PFSK-1 (cell line): ENCODE data around the gene HSPA14.

ENCODE experiments used
- FOXP2 ChIP-seq: optimal IDR thresholded peaks from 2 replicates; pipeline ENCODE3; 2011; ENCODE audit warnings: borderline replicate concordance, control low read depth, inconsistent platforms; ENCODE audit not compliant: insufficient read depth; ENCODE audit errors: extremely low read length, extremely low read depth
- POLR2AphosphoS5 ChIP-seq: IDR thresholded peaks from 2 replicates; pipeline ENCODE4 v1.6.1; 2012; ENCODE audit warnings: low read depth, mild to moderate bottlenecking, control low read depth, low read length, moderate library complexity
- REST ChIP-seq, 2 experiments: IDR thresholded peaks; 2 replicates each; pipeline versions ENCODE4 v1.6.1 to v1.8.0; 2011 to 2012; ENCODE audit warnings: low read depth in 2 of 2, low read length in 2 of 2, control low read depth in 1 of 2, inconsistent platforms in 1 of 2, mild to moderate bottlenecking in 1 of 2, moderate library complexity in 1 of 2; ENCODE audit not compliant: insufficient read depth in 1 of 2
- SIN3A ChIP-seq: IDR thresholded peaks from 2 replicates; pipeline ENCODE4 v1.6.1; 2012; ENCODE audit warnings: mild to moderate bottlenecking, low read length, moderate library complexity, borderline replicate concordance; ENCODE audit not compliant: insufficient read depth
- TAF1 ChIP-seq: IDR thresholded peaks from 2 replicates; pipeline ENCODE4 v1.6.1; 2012; ENCODE audit warnings: low read length, control low read depth, borderline replicate concordance; ENCODE audit not compliant: insufficient read depth

Gene HSPA14

GRCh38 chr10:14905890-14906289, 67.8 kb downstream of the HSPA14 start:
- TF ChIP-seq TAF1 = no peak
- no peak for TF ChIP-seq SIN3A
- no peak for TF ChIP-seq POLR2AphosphoS5
- no peak for TF ChIP-seq FOXP2
- no peak for TF ChIP-seq REST (IDR thresholded peaks at IDR 0.05; ENCODE audit: insufficient read depth in 1 of 2, low read depth in 2 of 2, low read length in 2 of 2)

GRCh38 chr10:14906765-14907164, 68.7 kb downstream of the HSPA14 start:
- no peak for TF ChIP-seq POLR2AphosphoS5
- TF ChIP-seq FOXP2 = no peak
- no peak for TF ChIP-seq REST (IDR thresholded peaks at IDR 0.05; ENCODE audit: insufficient read depth in 1 of 2, low read depth in 2 of 2, low read length in 2 of 2)

- TF ChIP-seq REST (IDR thresholded peaks at IDR 0.05; ENCODE audit: insufficient read depth in 1 of 2, low read depth in 2 of 2, low read length in 2 of 2) (no peak), FOXP2 (no peak), TAF1 (no peak), SIN3A (no peak), POLR2AphosphoS5 (no peak)
Measured at GRCh38 chr10:14909101-14909500, 71.0 kb downstream of the HSPA14 start.

- TF ChIP-seq REST (IDR thresholded peaks at IDR 0.05; ENCODE audit: insufficient read depth in 1 of 2, low read depth in 2 of 2, low read length in 2 of 2) (no peak), TAF1 (no peak), POLR2AphosphoS5 (no peak), FOXP2 (no peak), SIN3A (no peak)
Measured at GRCh38 chr10:14910953-14911352, 72.8 kb downstream of the HSPA14 start.

GRCh38 chr10:14911801-14912200, 73.7 kb downstream of the HSPA14 start:
- TF ChIP-seq REST (IDR thresholded peaks at IDR 0.05; ENCODE audit: insufficient read depth in 1 of 2, low read depth in 2 of 2, low read length in 2 of 2) (no peak), TAF1 (no peak), FOXP2 (no peak), POLR2AphosphoS5 (no peak), SIN3A (no peak)
